Measurements from ENCODE around the gene ABTB2.
"Not testable (repeated sequence)": the region's sequence is repeated elsewhere in the genome, so short reads cannot be mapped to it uniquely, and the experiment has no call there.

Gene ABTB2

GRCh38 chr11:34256626-34257025 lies 101.2 kb downstream of the ABTB2 start:
- DNase-seq = no peak

- no peak for DNase-seq
These were observed 101.7 kb downstream of the ABTB2 start for GRCh38 chr11:34256150-34256549.

GRCh38 chr11:34255101-34255500 lies 102.7 kb downstream of the ABTB2 start:
- DNase-seq = no peak

GRCh38 chr11:34254011-34254410 lies 103.8 kb downstream of the ABTB2 start:
- no peak for DNase-seq

GRCh38 chr11:34252651-34253050 lies 105.2 kb downstream of the ABTB2 start:
- no peak for DNase-seq

GRCh38 chr11:34252015-34252414 lies 105.8 kb downstream of the ABTB2 start:
- no peak for DNase-seq

GRCh38 chr11:34251589-34251980 lies 106.2 kb downstream of the ABTB2 start:
- DNase-seq = no peak

- DNase-seq = peak; percentile 86
These were observed 106.8 kb downstream of the ABTB2 start for GRCh38 chr11:34250732-34251588.

- no peak for DNase-seq
These were observed 107.6 kb downstream of the ABTB2 start for GRCh38 chr11:34250211-34250610.

GRCh38 chr11:34249439-34249838 lies 108.4 kb downstream of the ABTB2 start:
- no peak for DNase-seq

GRCh38 chr11:34246511-34246910 lies 111.3 kb downstream of the ABTB2 start:
- DNase-seq = not testable (repeated sequence)

- DNase-seq = no peak
These were observed 112.8 kb downstream of the ABTB2 start for GRCh38 chr11:34245041-34245440.

GRCh38 chr11:34243600-34244464 lies 114.0 kb downstream of the ABTB2 start:
- peak; percentile 8 for DNase-seq

- DNase-seq = no peak
These were observed 115.7 kb downstream of the ABTB2 start for GRCh38 chr11:34242037-34242625.

- DNase-seq = no peak
These were observed 117.7 kb downstream of the ABTB2 start for GRCh38 chr11:34240150-34240494.

- DNase-seq = no peak
These were observed 118.2 kb downstream of the ABTB2 start for GRCh38 chr11:34239465-34240149.

- no peak for DNase-seq
These were observed 118.8 kb downstream of the ABTB2 start for GRCh38 chr11:34238966-34239365.

GRCh38 chr11:34238533-34238932 lies 119.3 kb downstream of the ABTB2 start:
- DNase-seq = no peak

- no peak for DNase-seq
These were observed 121.2 kb downstream of the ABTB2 start for GRCh38 chr11:34236572-34236971.

GRCh38 chr11:34235591-34236071 lies 122.2 kb downstream of the ABTB2 start:
- no peak for DNase-seq

- peak; percentile 18 for DNase-seq
These were observed 122.6 kb downstream of the ABTB2 start for GRCh38 chr11:34235189-34235588.

GRCh38 chr11:34234086-34234740 lies 123.6 kb downstream of the ABTB2 start:
- peak; percentile 87 for DNase-seq
